Chondrocyte (in vitro differentiated cells): ENCODE results near the gene SMNDC1. TPM values are rescaled to one million over a fixed set of nuclear protein-coding genes. Genes with fewer than 3 reads are reported as not detected.

Source experiments
- DNase-seq: peaks from one replicate; pipeline ENCODE4 v3.0.0; 2021; ENCODE audit warnings: mixed read lengths, low spot score
- H3K27ac Mint-ChIP-seq: one replicate; pipeline ENCODE4 v1.8.0; 2021; ENCODE audit warnings: mild to moderate bottlenecking, moderate library complexity, mixed read lengths; ENCODE audit not compliant: unreplicated experiment
- H3K27me3 Mint-ChIP-seq: 2 replicates; pipeline ENCODE4 v1.8.0; 2021; ENCODE audit warnings: low read depth, mixed read lengths
- H3K36me3 Mint-ChIP-seq: 2 replicates; pipeline ENCODE4 v1.8.0; 2021; ENCODE audit warnings: low read depth, mixed read lengths
- H3K4me1 Mint-ChIP-seq: 2 replicates; pipeline ENCODE4 v1.8.0; 2021; ENCODE audit warnings: low read depth, mild to moderate bottlenecking, mixed read lengths
- H3K4me3 Mint-ChIP-seq: one replicate; pipeline ENCODE4 v1.8.0; 2021; ENCODE audit warnings: mild to moderate bottlenecking, moderate library complexity, mixed read lengths; ENCODE audit not compliant: unreplicated experiment
- H3K9me3 Mint-ChIP-seq: 2 replicates; pipeline ENCODE4 v1.8.0; 2021; ENCODE audit warnings: low read depth, mixed read lengths
- total RNA-seq: library from RNA; stranded (reverse); gene quantifications from 3 replicates; pipeline ENCODE4 v1.2.1, GENCODE V29; 2021
- TF ChIP-seq, protein P1 (sequence below): fragments of 200-600 bp; sonication (generic); IDR thresholded peaks from 2 replicates; pipeline ENCODE4 v1.5.0; 2021; ENCODE audit warnings: antibody characterized with exemption, mild to moderate bottlenecking, moderate library complexity

The SMNDC1 gene
- total RNA-seq, 1 donor from 2014 or later = 26.2 TPM

DNA sequence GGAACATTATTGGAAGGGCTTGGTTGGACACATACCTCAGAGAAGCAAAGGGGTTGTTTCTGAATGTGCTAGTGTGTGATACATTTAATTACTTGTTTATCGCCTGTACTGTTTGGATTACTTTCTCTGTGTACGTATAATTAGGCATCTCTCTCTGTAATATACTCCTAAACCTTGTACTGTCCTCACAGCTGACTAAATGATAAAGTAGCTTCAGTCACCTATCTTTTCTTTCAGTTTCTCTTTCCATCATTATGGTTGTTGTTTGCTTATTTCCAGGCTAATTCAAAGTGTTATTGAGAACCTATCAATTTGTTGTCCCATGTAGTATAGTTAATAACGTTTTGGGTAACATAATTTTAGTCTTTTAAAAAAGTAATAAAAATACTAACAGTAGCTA is 63.3 kb downstream of the SMNDC1 start:
- Mint-ChIP-seq H3K27me3 (no peaks in the 10 kb centered on the region), H3K27ac (no peak overlapping the region), H3K9me3 (peaks cover 5% of the 10 kb centered on the region), H3K36me3 (peaks cover 17% of the 10 kb centered on the region), H3K4me3 (no peak overlapping the region), H3K4me1 (no peaks in the 10 kb centered on the region)
- no peak for DNase-seq
- TF ChIP-seq, protein P1, sequence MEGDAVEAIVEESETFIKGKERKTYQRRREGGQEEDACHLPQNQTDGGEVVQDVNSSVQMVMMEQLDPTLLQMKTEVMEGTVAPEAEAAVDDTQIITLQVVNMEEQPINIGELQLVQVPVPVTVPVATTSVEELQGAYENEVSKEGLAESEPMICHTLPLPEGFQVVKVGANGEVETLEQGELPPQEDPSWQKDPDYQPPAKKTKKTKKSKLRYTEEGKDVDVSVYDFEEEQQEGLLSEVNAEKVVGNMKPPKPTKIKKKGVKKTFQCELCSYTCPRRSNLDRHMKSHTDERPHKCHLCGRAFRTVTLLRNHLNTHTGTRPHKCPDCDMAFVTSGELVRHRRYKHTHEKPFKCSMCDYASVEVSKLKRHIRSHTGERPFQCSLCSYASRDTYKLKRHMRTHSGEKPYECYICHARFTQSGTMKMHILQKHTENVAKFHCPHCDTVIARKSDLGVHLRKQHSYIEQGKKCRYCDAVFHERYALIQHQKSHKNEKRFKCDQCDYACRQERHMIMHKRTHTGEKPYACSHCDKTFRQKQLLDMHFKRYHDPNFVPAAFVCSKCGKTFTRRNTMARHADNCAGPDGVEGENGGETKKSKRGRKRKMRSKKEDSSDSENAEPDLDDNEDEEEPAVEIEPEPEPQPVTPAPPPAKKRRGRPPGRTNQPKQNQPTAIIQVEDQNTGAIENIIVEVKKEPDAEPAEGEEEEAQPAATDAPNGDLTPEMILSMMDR = no peak

Other genes starting within 250 kb of the SMNDC1 start
- 17.0 to 30.2 TPM (median 26.8 TPM) in 3 replicates for gene MXI1, start 97.3 kb downstream of the SMNDC1 start, total RNA-seq
- gene DUSP5, start 193.0 kb upstream of the SMNDC1 start, total RNA-seq = 4.8 to 9.7 TPM (median 8.7 TPM) in 3 replicates